HepG2 (cell line): ENCODE results near the gene ILDR1.

Experiments
- CAMTA2 ChIP-seq: sonication (generic); formaldehyde crosslinking; IDR thresholded peaks from 2 replicates; pipeline ENCODE4 v1.4.0; 2020; ENCODE audit warnings: mild to moderate bottlenecking, missing genetic modification reagents, borderline replicate concordance
- CBX2 ChIP-seq, 2 experiments: fragments of 200-600 bp in 1 of 2; sonication (generic); formaldehyde crosslinking in 1 of 2; IDR thresholded peaks; 2 replicates each; pipeline versions ENCODE4 v1.7.0 to v1.8.1; 2018 to 2022; ENCODE audit warnings: low read depth in 2 of 2, low read length in 1 of 2, mild to moderate bottlenecking in 1 of 2, missing genetic modification reagents in 1 of 2
- CTCF ChIP-seq: sonication (generic); formaldehyde crosslinking; IDR thresholded peaks from 2 replicates; pipeline ENCODE4 v1.5.0; 2020; ENCODE audit warnings: mild to moderate bottlenecking, missing genetic modification reagents, moderate library complexity
- MEIS2 ChIP-seq: sonication (generic); formaldehyde crosslinking; IDR thresholded peaks from 2 replicates; pipeline ENCODE4 v1.9.0; 2021; ENCODE audit warnings: mild to moderate bottlenecking, missing genetic modification reagents
- MNT ChIP-seq: fragments of 450-650 bp; IDR thresholded peaks from 2 replicates; pipeline ENCODE4 v1.6.1; 2016
- NR2C2 ChIP-seq: sonication (generic); formaldehyde crosslinking; IDR thresholded peaks from 2 replicates; pipeline ENCODE4 v1.4.0; 2020; ENCODE audit warnings: missing genetic modification reagents, mild to moderate bottlenecking, moderate library complexity, borderline replicate concordance
- RAD21 ChIP-seq: fragments of 450-650 bp; formaldehyde crosslinking; IDR thresholded peaks from 2 replicates; pipeline ENCODE4 v1.5.0; 2020; ENCODE audit warnings: mild to moderate bottlenecking
- RFXAP ChIP-seq: sonication (generic); formaldehyde crosslinking; IDR thresholded peaks from 2 replicates; pipeline ENCODE4 v1.4.0; 2020; ENCODE audit warnings: missing genetic modification reagents, borderline replicate concordance
- TBP ChIP-seq: sonication (generic); formaldehyde crosslinking; IDR thresholded peaks from 2 replicates; pipeline ENCODE4 v1.5.0; 2020; ENCODE audit warnings: missing genetic modification reagents
- ZBTB4 ChIP-seq: sonication (generic); formaldehyde crosslinking; IDR thresholded peaks from 2 replicates; pipeline ENCODE4 v1.4.0; 2020; ENCODE audit warnings: missing genetic modification reagents, mild to moderate bottlenecking, borderline replicate concordance
- ZSCAN31 ChIP-seq: sonication (generic); formaldehyde crosslinking; IDR thresholded peaks from 2 replicates; pipeline ENCODE4 v1.5.0; 2020; ENCODE audit warnings: low read depth, mild to moderate bottlenecking, missing genetic modification reagents
- ZSCAN9 ChIP-seq: IDR thresholded peaks from 2 replicates; pipeline ENCODE4 v1.6.1; 2016; ENCODE audit warnings: borderline replicate concordance
- TF ChIP-seq, protein P1 (sequence below), 2 experiments: IDR thresholded peaks; 2 replicates each; pipeline ENCODE4 v1.6.1; 2011 to 2012; ENCODE audit warnings: low read length in 2 of 2, borderline replicate concordance in 1 of 2, low read depth in 1 of 2, mild to moderate bottlenecking in 1 of 2, moderate library complexity in 1 of 2

- TF ChIP-seq CTCF (no peak), NR2C2 (CRISPR knock-in tag) (no peak), TBP (no peak), ZSCAN9 (CRISPR knock-in tag) (no peak), MEIS2 (CRISPR knock-in tag) (no peak), ZBTB4 (no peak), CAMTA2 (CRISPR knock-in tag) (no peak), CBX2 (IDR thresholded peaks at IDR 0.05; ENCODE audit: low read depth, low read length) (no peak), CBX2 (CRISPR knock-in tag; IDR thresholded peaks at IDR 0.05; ENCODE audit: low read depth) (no peak), ZSCAN31 (CRISPR knock-in tag) (no peak), RAD21 (CRISPR knock-in tag) (no peak), RFXAP (CRISPR knock-in tag) (no peak), MNT (no peak)
- TF ChIP-seq, protein P1, sequence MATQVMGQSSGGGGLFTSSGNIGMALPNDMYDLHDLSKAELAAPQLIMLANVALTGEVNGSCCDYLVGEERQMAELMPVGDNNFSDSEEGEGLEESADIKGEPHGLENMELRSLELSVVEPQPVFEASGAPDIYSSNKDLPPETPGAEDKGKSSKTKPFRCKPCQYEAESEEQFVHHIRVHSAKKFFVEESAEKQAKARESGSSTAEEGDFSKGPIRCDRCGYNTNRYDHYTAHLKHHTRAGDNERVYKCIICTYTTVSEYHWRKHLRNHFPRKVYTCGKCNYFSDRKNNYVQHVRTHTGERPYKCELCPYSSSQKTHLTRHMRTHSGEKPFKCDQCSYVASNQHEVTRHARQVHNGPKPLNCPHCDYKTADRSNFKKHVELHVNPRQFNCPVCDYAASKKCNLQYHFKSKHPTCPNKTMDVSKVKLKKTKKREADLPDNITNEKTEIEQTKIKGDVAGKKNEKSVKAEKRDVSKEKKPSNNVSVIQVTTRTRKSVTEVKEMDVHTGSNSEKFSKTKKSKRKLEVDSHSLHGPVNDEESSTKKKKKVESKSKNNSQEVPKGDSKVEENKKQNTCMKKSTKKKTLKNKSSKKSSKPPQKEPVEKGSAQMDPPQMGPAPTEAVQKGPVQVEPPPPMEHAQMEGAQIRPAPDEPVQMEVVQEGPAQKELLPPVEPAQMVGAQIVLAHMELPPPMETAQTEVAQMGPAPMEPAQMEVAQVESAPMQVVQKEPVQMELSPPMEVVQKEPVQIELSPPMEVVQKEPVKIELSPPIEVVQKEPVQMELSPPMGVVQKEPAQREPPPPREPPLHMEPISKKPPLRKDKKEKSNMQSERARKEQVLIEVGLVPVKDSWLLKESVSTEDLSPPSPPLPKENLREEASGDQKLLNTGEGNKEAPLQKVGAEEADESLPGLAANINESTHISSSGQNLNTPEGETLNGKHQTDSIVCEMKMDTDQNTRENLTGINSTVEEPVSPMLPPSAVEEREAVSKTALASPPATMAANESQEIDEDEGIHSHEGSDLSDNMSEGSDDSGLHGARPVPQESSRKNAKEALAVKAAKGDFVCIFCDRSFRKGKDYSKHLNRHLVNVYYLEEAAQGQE (IDR thresholded peaks at IDR 0.05; ENCODE audit: borderline replicate concordance in 1 of 2, low read depth in 1 of 2, low read length in 2 of 2) = no peak
Measured at GRCh38 chr3:122025296-122025695, 3.2 kb upstream of the ILDR1 start.
